Measurements from ENCODE around the gene SLC39A9.

Gene SLC39A9

GRCh38 chr14:69505338-69506240 is 107.1 kb downstream of the SLC39A9 start:
- no peak for DNase-seq

GRCh38 chr14:69506241-69506595 is 107.7 kb downstream of the SLC39A9 start:
- DNase-seq = no peak
